HG02943 (cell line): ENCODE data around the gene ZNF608.

Experiments used
- ATAC-seq: cut with Tn5 transposase; IDR thresholded peaks from one replicate; pipeline ENCODE4 v1.9.1; 2021; ENCODE audit warnings: mild to moderate bottlenecking, low read depth, moderate library complexity; ENCODE audit not compliant: unreplicated experiment

Gene ZNF608, protein sequence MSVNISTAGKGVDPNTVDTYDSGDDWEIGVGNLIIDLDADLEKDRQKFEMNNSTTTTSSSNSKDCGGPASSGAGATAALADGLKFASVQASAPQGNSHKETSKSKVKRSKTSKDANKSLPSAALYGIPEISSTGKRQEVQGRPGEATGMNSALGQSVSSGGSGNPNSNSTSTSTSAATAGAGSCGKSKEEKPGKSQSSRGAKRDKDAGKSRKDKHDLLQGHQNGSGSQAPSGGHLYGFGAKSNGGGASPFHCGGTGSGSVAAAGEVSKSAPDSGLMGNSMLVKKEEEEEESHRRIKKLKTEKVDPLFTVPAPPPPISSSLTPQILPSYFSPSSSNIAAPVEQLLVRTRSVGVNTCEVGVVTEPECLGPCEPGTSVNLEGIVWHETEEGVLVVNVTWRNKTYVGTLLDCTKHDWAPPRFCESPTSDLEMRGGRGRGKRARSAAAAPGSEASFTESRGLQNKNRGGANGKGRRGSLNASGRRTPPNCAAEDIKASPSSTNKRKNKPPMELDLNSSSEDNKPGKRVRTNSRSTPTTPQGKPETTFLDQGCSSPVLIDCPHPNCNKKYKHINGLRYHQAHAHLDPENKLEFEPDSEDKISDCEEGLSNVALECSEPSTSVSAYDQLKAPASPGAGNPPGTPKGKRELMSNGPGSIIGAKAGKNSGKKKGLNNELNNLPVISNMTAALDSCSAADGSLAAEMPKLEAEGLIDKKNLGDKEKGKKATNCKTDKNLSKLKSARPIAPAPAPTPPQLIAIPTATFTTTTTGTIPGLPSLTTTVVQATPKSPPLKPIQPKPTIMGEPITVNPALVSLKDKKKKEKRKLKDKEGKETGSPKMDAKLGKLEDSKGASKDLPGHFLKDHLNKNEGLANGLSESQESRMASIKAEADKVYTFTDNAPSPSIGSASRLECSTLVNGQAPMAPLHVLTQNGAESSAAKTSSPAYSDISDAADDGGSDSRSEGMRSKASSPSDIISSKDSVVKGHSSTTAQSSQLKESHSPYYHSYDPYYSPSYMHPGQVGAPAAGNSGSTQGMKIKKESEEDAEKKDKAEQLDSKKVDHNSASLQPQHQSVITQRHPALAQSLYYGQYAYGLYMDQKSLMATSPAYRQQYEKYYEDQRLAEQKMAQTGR (N-terminal part only)

DNA sequence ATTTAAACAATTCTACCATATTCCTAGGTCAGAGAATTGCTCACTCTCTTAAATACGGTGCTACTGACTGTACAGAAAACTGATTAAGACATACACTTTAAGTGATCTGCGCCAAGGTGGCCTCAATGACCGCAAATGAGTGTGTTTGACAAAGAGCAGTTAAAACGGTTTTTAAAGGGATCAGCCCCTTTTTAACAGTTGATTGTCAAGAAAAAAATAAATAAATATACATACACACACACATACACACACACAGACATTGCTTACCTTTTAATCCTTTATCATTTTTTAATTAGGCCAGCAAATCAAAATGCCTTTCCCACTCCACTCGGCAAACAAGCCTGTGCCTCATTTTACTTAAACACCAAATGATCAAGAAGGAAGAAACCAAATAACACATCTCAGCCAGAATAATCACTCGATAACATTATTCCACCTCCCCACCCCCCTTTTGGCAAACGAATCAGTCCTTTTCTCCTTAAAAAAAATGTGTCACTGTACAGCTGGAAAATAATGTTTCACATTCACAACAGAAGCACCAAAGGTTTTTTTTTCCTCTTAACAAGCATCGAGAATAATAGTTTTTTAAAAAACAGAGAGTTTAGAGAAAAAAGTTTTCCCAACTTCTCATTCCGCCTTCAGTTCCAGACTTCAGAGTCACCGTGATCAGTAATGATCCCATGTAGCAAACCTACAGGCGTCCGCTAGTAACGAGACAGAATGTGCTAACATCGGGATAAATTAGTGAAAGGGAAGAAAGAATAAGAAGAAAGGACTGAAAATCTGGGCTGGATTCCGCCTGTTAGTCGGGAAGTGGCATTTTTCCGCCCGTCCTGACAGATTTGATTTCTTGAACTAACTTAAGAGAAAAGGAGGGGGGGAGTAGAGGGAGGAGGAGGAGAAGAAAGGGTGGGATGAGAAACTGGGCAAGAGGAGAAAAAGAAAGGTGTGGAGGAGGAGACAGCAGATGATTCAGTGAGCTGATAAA, at the start of gene ZNF608:
ZNF608 (minus strand) TSS at position 712 of the 988 bp plus-strand sequence. CDS start 1,650 bp downstream, outside the sequence.
- no peak for ATAC-seq

DNA sequence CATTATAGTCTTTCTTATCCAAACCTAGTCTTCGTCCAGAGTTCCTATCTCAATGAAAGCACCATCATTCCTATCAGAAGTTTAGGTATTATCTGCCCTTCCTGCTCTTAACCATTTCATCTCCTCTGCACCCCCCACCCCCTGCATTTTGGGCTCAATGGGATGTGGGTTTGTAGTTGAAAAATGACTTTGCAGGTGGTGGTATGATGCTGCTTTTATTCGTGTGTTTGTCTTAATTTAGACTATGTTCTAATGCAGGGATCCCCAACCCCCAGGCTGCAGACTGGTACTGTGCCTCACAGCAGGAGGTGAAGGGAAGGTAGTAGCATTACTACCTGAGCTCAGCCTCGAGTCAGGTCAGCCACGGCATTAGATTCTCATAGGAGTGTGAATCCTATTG, 49.4 kb upstream of the ZNF608 start:
- no peak for ATAC-seq

DNA sequence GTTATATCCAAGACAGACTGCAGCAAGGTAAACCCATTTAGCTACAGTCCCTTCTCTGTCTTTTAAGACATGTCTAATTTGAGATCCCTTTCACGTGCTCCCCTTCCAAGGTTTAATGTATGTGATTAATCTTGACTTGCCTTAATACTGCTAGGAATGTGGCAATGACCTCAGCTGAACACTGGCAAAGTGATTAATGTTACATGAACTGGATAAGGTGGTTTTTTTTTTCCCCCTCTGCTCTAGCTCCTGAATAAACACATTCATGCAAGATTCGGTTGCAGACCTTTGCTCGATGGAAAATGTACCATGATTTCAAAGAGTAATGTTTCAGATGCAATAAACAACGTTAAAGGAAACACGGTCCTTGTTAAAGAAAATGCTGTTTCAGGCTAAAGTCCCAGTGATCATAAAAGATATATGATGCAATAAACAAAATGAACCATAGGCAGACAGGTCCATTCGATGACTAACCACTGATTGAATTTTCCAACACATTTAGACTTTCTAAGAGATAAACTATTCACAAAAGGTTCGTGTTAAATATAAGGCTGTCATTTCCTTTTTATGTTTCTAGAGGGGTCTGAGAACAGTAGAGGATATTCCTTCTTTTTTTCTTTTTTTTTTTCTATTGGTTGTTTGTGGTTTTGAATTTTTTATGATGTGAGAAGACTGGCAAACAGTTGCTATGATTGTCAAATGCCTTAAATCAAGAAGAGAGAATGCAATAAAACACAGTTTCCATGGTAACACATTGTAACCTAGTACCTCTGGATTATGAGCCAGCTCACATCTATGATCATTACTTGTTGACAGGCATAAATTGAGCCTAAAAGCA, 44.7 kb upstream of the ZNF608 start:
- ATAC-seq: no peak

DNA sequence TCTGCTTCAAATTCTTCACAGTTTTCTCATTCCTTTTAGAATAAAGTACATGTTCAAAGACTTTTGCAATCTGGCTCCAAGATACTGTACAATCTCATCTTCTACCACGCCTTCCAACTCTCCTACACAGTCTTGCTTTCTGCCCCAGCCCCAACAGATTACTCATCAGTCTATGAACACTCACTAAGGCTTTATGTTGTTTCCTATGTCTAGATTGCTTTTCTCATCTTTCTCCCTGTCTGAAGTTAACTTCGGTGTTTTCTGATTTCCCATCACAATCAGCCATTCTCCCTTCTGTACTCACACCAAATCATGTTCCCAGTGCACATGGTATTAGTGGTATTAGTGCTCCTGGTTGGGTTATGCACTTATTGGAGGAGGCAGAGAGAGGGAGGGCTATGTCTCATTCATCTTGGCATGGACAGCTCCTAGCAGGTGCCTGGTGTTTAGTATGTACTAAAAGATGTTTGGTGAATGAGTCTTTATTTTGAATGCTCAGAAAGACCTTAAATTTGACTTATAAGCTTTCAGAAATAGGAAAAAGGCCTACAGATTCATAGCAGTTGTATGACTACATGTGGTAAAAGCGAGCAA, 44.0 kb upstream of the ZNF608 start:
- ATAC-seq: no peak

DNA sequence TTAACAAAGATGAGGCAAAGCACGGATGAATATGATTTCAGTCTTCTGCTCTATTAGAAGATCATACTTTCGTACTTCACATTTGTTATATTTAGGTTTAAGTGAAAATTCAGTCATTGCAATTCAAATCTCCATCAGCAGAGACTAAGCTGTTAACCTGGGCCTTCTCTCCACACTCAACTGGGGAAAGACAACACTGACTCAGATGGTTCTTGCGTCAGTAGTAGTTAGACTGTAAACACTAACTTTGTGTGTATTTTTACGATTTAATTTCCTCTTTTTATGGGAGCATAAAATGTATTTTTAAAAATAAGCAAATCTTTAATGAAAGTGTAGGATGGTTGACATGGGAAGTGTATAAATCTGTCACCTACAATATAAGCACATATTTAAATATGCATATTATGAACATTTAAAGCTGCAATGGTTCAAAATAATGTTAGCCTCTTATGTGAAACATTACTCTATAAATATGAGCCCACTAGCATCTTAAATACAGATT, 42.7 kb upstream of the ZNF608 start:
- ATAC-seq: no peak

DNA sequence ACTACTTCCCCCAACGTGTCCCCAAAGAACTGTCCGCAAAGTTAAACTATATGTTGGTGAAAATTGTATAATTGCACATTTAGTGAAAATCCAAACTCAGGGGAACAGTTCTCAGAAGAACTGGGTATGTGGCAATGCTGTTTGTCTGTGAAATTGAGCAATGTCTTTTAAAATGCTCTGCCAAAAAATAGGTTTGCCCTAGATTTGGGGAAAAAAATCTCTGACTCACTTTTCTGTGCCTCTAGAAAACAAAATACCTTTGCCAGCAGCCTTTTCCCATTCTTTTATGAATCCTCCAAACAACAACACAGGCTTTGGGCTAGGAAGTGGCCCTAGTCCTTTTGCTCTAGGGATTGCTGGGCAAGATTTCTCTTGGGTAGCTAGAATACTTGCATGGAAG, 37.4 kb upstream of the ZNF608 start:
- no peak for ATAC-seq

DNA sequence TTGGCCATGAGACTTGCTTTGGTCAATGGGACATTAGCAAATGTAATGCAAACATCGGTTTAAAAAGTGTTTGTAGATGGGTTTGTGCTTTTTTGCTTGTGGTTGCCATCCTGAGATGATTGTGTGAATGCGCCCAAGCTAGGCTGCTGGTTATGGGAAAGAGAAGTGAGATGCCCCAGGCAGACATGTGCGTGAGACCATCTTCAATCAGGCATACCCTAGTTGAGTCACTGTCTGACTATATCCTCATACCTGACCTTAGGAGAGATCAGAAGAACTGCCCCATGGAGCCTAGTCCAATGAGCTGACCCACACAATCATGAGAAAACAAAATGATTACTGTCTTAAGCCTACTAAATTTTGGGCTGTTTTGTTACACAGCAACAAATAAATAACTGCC, 36.8 kb upstream of the ZNF608 start:
- ATAC-seq: no peak

DNA sequence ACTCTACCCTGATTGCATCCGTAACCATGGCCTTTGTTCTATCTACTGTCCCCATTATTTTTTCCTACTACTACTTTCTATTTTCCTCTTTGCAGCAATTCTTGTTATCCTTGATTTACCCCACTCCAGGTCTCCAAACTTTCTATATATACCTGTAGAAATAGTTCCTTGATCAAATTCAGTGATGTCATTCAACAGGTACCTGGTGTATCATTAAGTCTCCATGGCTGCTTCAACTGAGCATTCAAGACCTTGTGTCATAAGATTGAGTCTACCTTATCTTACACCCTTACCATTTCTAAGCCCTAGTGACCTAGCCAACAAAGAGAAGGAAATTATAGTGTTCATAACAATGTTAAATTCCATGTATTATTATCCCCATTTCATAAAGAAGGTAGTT, 35.8 kb upstream of the ZNF608 start:
- no peak for ATAC-seq

DNA sequence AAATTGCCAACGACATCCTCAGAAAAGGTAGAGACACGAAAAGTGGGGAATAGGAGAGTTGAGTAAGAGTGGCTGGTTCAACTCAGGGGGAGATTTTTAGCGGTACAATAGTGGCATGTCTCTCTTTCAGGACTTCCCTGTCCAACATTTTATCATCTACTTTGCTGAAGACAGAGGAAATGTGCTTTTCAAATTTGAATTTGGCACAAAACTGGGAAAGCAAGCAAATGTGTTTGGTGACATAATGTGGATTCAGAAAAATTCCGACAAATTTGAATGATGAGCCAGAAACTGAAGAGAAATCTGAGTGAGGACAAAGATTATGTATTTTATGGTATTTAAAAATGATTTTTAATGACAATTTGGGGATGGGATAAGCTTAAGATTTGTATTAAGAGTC, 33.6 kb upstream of the ZNF608 start:
- ATAC-seq: no peak

DNA sequence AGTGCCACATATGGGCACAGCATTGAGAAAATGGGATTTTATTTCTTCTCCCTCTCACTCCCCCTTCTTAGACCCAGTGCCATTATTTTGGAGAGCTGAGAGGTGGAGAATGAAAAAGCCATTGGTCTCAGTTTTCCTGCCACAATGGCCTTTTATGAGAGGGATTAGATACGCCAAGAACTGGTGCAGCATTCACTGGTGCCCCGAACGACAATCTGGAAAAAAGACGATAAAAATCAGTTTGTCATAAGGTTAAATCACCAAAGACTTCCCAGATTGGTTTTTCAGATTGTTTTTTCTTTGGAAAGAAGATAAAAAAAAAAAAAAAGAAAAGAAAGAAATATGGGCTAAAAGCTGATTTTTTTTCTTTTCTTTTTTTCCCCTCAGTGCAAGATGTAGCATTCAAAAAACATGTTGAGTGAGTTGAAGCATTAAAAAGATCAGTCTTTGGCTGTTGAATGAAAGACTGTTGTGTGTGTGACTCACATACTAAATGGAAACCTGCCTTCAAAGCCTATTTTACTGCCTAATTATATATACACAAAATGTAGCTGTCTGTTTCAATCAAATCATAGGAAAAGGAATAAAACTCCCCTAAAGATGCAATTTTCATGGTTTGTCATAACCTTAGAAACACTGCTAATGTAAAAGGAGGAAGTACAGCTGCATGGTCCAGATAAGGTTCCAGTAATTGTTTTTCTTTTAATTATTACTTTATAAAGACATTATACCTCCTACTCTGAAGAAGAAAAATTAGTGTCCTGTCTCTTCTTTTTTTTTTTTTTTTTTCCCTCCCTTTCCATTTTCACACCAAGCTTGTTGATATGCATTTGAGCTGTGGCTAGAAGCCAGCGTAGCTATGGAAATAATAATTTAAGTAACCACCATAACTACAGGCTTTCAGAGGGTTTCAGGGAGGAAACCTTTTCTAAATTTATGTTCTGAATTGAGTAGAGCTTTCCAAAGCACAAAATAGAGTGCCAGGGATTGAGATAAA, 27.2 kb upstream of the ZNF608 start:
- no peak for ATAC-seq

DNA sequence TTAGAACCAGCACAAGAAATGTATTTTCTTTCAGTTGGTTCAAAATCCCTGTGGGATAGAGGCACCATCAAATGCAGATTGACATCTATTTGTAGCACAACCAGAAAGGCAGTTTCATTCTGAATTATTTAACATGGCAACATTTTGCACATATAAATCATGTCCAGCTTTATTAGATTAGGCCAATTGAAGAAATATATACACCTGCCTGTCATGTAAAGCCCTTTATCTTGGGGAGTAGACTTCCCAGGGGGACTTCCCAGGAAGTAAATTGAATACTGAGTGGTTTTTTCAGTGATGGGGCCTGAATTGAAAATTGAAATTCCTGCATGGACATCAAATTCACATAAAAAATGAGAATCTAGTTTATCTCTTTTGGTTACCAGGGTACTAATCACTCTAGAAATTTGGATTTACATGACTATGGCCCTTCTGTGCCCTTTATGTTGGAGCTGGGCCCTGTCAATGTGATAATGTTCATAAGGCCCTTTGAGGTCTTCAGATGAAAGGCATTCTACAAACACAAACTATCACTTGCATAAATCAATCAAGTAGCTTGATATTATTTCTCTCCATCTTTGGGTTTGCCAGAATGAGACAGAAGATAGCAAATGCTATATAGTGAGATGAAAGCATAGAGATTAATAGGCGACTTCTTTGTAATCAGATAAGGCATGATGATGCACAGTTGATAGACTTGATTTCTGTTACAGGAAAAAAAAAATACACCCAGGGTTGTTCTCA, 26.2 kb upstream of the ZNF608 start:
- ATAC-seq: no peak

DNA sequence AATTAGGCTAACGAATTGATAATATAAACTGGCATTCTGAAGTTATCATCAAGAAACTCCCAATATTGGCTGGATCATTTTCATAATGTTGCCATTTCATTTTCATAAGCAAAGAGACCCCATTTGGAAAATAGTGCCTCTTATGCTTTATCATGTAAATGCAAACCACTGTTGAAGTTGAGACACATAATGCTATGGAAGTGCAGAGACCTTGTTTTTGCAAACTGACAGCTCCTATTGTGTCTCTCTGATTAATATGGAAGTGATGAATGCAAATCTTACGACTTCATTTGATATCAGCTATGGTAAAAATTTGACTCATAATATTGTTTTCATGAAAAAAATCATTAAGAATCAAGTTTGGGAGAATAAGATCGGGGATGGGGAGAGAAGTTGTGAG, 25.3 kb upstream of the ZNF608 start:
- ATAC-seq: no peak

DNA sequence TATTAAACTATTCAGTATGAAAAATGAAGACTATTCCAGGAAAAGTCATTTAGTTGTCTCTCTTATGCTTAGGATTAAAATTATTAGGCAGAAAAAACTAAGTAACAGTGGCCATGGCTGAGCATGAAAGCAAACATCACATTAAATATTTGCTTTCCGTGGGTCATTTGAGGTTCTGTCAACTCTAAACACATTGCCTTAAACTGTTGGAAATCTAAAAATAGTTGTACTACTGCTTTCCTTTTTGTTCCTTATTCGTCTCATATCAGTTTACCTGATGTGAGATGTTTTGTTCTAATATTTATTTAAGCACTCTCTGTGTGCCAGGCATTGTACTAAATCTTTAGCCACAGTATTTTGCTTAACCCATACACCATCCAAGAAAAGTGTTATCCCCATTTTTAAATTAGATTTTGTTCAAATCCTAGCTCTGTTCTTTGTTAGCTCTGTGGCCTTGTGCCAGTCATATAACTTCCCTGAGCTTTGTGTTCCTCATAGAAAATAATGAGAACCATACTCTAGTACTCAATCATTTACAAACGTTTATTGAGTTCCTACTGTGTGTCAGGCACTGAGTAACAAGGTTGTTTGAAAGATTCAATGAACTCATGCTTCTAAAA, 18.7 kb upstream of the ZNF608 start:
- ATAC-seq: no peak

DNA sequence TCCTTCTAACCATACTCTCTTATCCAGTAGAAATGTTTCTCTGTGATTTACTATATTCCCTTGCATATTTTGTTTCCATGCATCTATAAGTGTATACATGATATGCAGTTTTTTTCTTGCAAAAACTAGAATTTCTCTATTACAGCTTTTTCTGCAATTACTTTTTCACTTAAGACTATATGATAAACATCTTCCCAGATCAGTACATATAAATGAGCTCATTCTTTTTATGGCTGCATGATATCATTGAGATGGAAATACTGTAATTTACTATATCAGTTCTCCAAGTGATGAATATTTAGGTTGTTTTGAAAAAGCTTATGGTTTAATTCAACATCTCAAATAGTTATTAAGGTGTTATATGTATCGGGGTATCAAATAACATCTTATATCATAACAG, 18.1 kb upstream of the ZNF608 start:
- ATAC-seq: no peak

DNA sequence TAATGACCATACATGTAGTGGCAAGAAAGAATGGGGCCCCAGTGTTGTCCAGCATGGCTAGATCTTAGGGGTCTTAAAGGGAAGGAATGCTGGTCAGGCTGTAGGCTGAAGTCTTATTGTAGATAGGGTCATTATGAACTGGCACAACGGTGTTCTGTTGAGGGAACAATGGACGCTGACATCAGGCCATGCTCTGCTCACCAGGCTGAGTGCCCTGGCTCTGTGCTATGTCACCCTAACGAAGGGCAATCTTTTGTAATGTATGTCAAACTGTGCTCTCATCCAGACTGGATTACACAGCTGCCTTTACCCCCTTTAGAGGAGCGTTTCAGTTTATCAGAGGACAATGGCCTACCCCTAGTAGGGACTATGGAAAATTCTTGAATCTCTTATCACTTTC, 14.6 kb upstream of the ZNF608 start:
- ATAC-seq: no peak

DNA sequence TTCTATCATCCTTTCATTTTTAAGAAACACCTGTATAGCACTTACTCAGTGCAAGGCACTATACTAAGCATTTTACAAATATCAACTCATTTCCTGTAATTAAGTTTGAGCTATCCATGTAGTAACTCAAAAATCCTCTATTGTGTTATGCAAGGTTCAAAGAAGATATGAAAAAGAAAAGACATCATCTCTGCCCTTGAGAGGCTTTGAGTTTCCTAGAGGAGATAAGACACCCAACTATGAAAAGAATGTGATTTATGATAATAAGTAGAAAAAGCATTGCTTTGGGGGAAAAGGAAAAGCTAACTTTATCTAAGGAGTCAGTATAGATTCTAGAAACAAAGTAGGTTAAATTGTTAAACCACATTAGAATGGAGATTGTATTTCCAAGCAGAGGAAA, 14.2 kb upstream of the ZNF608 start:
- no peak for ATAC-seq
